HepG2 (cell line): ENCODE results near the gene GDF15. TPM values are rescaled to one million over a fixed set of nuclear protein-coding genes. Genes with fewer than 3 reads are reported as not detected.

Experiments used
- FOXA1 ChIP-seq, 2 experiments: fragments of 450-650 bp in 1 of 2; sonication (generic) in 1 of 2; formaldehyde crosslinking in 1 of 2; IDR thresholded peaks; 2 replicates each; pipeline versions ENCODE4 v1.4.0 to v1.6.1; 2016 to 2020; ENCODE audit warnings: missing genetic modification reagents in 1 of 2
- FOXO1 ChIP-seq: sonication (generic); formaldehyde crosslinking; IDR thresholded peaks from 2 replicates; pipeline ENCODE4 v1.4.0; 2020; ENCODE audit warnings: missing genetic modification reagents
- GTF2F1 ChIP-seq: fragments of 150-350 bp; IDR thresholded peaks from 2 replicates; pipeline ENCODE4 v1.6.1; 2014; ENCODE audit warnings: low read length
- HNF4G ChIP-seq, 2 experiments: sonication (generic) in 1 of 2; formaldehyde crosslinking in 1 of 2; IDR thresholded peaks; 2 replicates each; pipeline versions ENCODE4 v1.4.0 to v1.6.1; 2011 to 2020; ENCODE audit warnings: borderline replicate concordance in 2 of 2, low read depth in 2 of 2, mild to moderate bottlenecking in 2 of 2, low read length in 1 of 2, missing genetic modification reagents in 1 of 2, moderate library complexity in 1 of 2
- KDM5A ChIP-seq: fragments of 200-600 bp; sonication (generic); IDR thresholded peaks from 2 replicates; pipeline ENCODE4 v1.7.0; 2018; ENCODE audit warnings: antibody characterized with exemption, mild to moderate bottlenecking, low read length, borderline replicate concordance
- KLF12 ChIP-seq: sonication (generic); formaldehyde crosslinking; IDR thresholded peaks from 2 replicates; pipeline ENCODE4 v1.4.0; 2020; ENCODE audit warnings: missing genetic modification reagents, borderline replicate concordance
- KMT2A ChIP-seq: sonication (generic); formaldehyde crosslinking; IDR thresholded peaks from 2 replicates; pipeline ENCODE4 v1.4.0; 2020; ENCODE audit warnings: missing genetic modification reagents
- NCOA1 ChIP-seq: sonication (generic); formaldehyde crosslinking; IDR thresholded peaks from 2 replicates; pipeline ENCODE4 v1.9.0; 2021; ENCODE audit warnings: missing genetic modification reagents
- NFRKB ChIP-seq: fragments of 450-650 bp; IDR thresholded peaks from 2 replicates; pipeline ENCODE4 v1.6.1; 2017
- NR1H2 ChIP-seq: sonication (generic); formaldehyde crosslinking; IDR thresholded peaks from 2 replicates; pipeline ENCODE4 v1.8.1; 2022; ENCODE audit warnings: low read depth, missing genetic modification reagents, borderline replicate concordance
- NR2F2 ChIP-seq: IDR thresholded peaks from 2 replicates; pipeline ENCODE4 v1.6.1; 2012; ENCODE audit warnings: low read depth, inconsistent platforms, borderline replicate concordance
- RBFOX2 ChIP-seq: fragments of 200-400 bp; formaldehyde crosslinking; IDR thresholded peaks from 2 replicates; pipeline ENCODE4 v1.6.1; 2017; ENCODE audit warnings: low read depth, mild to moderate bottlenecking, low read length
- SSRP1 ChIP-seq: IDR thresholded peaks from 2 replicates; pipeline ENCODE4 v1.6.1; 2016; ENCODE audit warnings: control low read depth
- WIZ ChIP-seq: sonication (generic); formaldehyde crosslinking; IDR thresholded peaks from 2 replicates; pipeline ENCODE4 v1.5.1; 2020; ENCODE audit warnings: mild to moderate bottlenecking, missing genetic modification reagents
- ZBTB38 ChIP-seq: sonication (generic); formaldehyde crosslinking; IDR thresholded peaks from 2 replicates; pipeline ENCODE4 v1.5.1; 2020; ENCODE audit warnings: mild to moderate bottlenecking, missing genetic modification reagents
- ZFAT ChIP-seq: sonication (generic); formaldehyde crosslinking; conservative IDR thresholded peaks from 2 replicates; pipeline ENCODE4 v1.8.1; 2023; ENCODE audit warnings: missing genetic modification reagents, inconsistent platforms
- ZNF30 ChIP-seq: sonication (generic); formaldehyde crosslinking; IDR thresholded peaks from 2 replicates; pipeline ENCODE4 v1.5.0; 2020; ENCODE audit warnings: mild to moderate bottlenecking, missing genetic modification reagents
- ZNF513 ChIP-seq: sonication (generic); formaldehyde crosslinking; conservative IDR thresholded peaks from 2 replicates; pipeline ENCODE4 v1.5.0; 2020; ENCODE audit warnings: missing genetic modification reagents
- ZNF652 ChIP-seq: IDR thresholded peaks from 2 replicates; pipeline ENCODE4 v1.6.1; 2016; ENCODE audit warnings: low read depth, borderline replicate concordance
- ZNF674 ChIP-seq: sonication (generic); formaldehyde crosslinking; IDR thresholded peaks from 2 replicates; pipeline ENCODE4 v1.5.0; 2020; ENCODE audit warnings: low read depth, mild to moderate bottlenecking, missing genetic modification reagents
- ZNF761 ChIP-seq: sonication (generic); formaldehyde crosslinking; conservative IDR thresholded peaks from 2 replicates; pipeline ENCODE4 v1.4.0; 2020; ENCODE audit warnings: mild to moderate bottlenecking, missing genetic modification reagents
- ZSCAN21 ChIP-seq: sonication (generic); formaldehyde crosslinking; IDR thresholded peaks from 2 replicates; pipeline ENCODE4 v1.8.0; 2022; ENCODE audit warnings: mild to moderate bottlenecking, missing genetic modification reagents, moderate library complexity, borderline replicate concordance
- polyA plus RNA-seq, 8 experiments: library from polyadenylated mRNA; depleted of rRNA in 3 of 8; stranded (reverse) in 7 of 8; unstranded in 1 of 8; fragments of >200 nt; fragmentation: Illumina TruSeq in 4 of 8; extraction: Trizol in 4 of 8; gene quantifications; 2 replicates each; pipeline versions ENCODE4 v1.2.1 to v1.2.3, GENCODE V29; 2011 to 2016; ENCODE audit warnings: low read depth in 4 of 8, missing spikeins in 1 of 8, mixed read lengths in 1 of 8; ENCODE audit not compliant: insufficient read depth in 1 of 8
- total RNA-seq, 5 experiments: library from RNA; depleted of rRNA; stranded (reverse); fragments of >200 nt; fragmentation: Illumina TruSeq; extraction: Trizol; gene quantifications; 2 replicates each; pipeline ENCODE4 v1.2.3, GENCODE V29; 2016; ENCODE audit warnings: low read depth in 1 of 5
- TF ChIP-seq, protein P1 (sequence below): sonication (generic); formaldehyde crosslinking; IDR thresholded peaks from 2 replicates; pipeline ENCODE4 v1.4.0; 2020; ENCODE audit warnings: missing genetic modification reagents, mild to moderate bottlenecking, borderline replicate concordance

Gene GDF15
- total and polyA plus RNA-seq, 2 of the 13 experiments (the other 11 are each of a cell fraction or from before 2014, with no cell fraction given): 146 to 422 TPM

GRCh38 chr19:18379803-18380747 lies 5.9 kb upstream of the GDF15 start (continued):
- TF ChIP-seq ZNF30 (CRISPR knock-in tag) (no peak), KDM5A (no peak), NFRKB (no peak), ZNF674 (CRISPR knock-in tag) (no peak), FOXA1 (IDR thresholded peaks at IDR 0.05) (peak; percentile 74), FOXA1 (CRISPR knock-in tag; IDR thresholded peaks at IDR 0.05) (peak; percentile 92), KMT2A (CRISPR knock-in tag) (peak; percentile 39; the same call in 1 of the 2 replicates), NCOA1 (CRISPR knock-in tag) (peak; percentile 97), ZNF761 (CRISPR knock-in tag) (peak; percentile 57; the same call in 1 of the 2 replicates), GTF2F1 (no peak), SSRP1 (CRISPR knock-in tag) (0 out of 2 replicates have a peak, but pooled peaks have one; percentile 31), ZSCAN21 (peak; percentile 79), ZBTB38 (CRISPR knock-in tag) (peak; percentile 96; the same call in 1 of the 2 replicates), HNF4G (IDR thresholded peaks at IDR 0.05; ENCODE audit: borderline replicate concordance, low read depth, low read length) (peak; percentile 86), HNF4G (CRISPR knock-in tag; IDR thresholded peaks at IDR 0.05; ENCODE audit: borderline replicate concordance, low read depth) (peak; percentile 92), ZNF652 (CRISPR knock-in tag) (no peak), FOXO1 (CRISPR knock-in tag) (peak; percentile 97), RBFOX2 (peak; percentile 21; the same call in 1 of the 2 replicates), NR1H2 (CRISPR knock-in tag) (peak; percentile 85; the same call in 1 of the 2 replicates), ZFAT (CRISPR knock-in tag) (no peak), KLF12 (CRISPR knock-in tag) (0 out of 2 replicates have a peak, but pooled peaks have one; percentile 68), ZNF513 (no peak), WIZ (CRISPR knock-in tag) (peak; percentile 76; the same call in 1 of the 2 replicates), NR2F2 (peak; percentile 97)
- TF ChIP-seq, protein P1, sequence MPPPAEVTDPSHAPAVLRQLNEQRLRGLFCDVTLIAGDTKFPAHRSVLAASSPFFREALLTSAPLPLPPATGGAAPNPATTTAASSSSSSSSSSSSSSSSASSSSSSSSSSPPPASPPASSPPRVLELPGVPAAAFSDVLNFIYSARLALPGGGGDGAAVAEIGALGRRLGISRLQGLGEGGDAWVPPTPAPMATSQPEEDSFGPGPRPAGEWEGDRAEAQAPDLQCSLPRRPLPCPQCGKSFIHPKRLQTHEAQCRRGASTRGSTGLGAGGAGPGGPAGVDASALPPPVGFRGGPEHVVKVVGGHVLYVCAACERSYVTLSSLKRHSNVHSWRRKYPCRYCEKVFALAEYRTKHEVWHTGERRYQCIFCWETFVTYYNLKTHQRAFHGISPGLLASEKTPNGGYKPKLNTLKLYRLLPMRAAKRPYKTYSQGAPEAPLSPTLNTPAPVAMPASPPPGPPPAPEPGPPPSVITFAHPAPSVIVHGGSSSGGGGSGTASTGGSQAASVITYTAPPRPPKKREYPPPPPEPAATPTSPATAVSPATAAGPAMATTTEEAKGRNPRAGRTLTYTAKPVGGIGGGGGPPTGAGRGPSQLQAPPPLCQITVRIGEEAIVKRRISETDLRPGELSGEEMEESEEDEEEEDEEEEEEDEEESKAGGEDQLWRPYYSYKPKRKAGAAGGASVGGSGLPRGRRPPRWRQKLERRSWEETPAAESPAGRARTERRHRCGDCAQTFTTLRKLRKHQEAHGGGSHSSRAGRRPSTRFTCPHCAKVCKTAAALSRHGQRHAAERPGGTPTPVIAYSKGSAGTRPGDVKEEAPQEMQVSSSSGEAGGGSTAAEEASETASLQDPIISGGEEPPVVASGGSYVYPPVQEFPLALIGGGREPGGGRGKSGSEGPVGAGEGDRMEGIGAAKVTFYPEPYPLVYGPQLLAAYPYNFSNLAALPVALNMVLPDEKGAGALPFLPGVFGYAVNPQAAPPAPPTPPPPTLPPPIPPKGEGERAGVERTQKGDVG (CRISPR knock-in tag): peak; percentile 97
